Neural cell (in vitro differentiated cells): Measurements from ENCODE around the gene SCYL3. TPM values are rescaled to one million over a fixed set of nuclear protein-coding genes. Genes with fewer than 3 reads are reported as not detected.

Experiments used
- H2AFZ ChIP-seq: fragments of 200-600, 300-800 bp; sonication (generic), shearing (Covaris generic); 2 replicates; pipeline ENCODE4 v1.6.0; 2014; ENCODE audit warnings: low read depth, mild to moderate bottlenecking, antibody characterized with exemption, low read length, moderate library complexity
- H3F3A ChIP-seq: fragments of 200-600 bp; shearing (Covaris generic); 2 replicates; pipeline ENCODE4 v1.6.1; 2016; ENCODE audit warnings: mild to moderate bottlenecking, moderate library complexity, mixed read lengths, antibody characterized with exemption, low read length; ENCODE audit not compliant: insufficient read depth, poor library complexity, severe bottlenecking
- H3K27ac ChIP-seq: fragments of 200-600, 300-800 bp; sonication (generic), shearing (Covaris generic); 2 replicates; pipeline ENCODE4 v1.5.1; 2014; ENCODE audit warnings: mild to moderate bottlenecking, low read length, moderate library complexity
- H3K27me3 ChIP-seq: fragments of 300-800, 200-600 bp; sonication (generic), shearing (Covaris generic); 2 replicates; pipeline ENCODE4 v1.6.0; 2014; ENCODE audit warnings: mild to moderate bottlenecking, low read depth, low read length, moderate library complexity; ENCODE audit not compliant: insufficient read depth
- H3K36me3 ChIP-seq: fragments of 300-800, 200-600 bp; sonication (generic), shearing (Covaris generic); 2 replicates; pipeline ENCODE4 v1.5.1; 2014; ENCODE audit warnings: mild to moderate bottlenecking, antibody characterized with exemption, low read length, moderate library complexity; ENCODE audit not compliant: insufficient read depth
- H3K4me2 ChIP-seq: fragments of 300-800, 200-600 bp; sonication (generic), shearing (Covaris generic); 2 replicates; pipeline ENCODE4 v1.6.0; 2014; ENCODE audit warnings: mild to moderate bottlenecking, low read length
- H3K4me3 ChIP-seq: fragments of 300-800, 200-600 bp; sonication (generic), shearing (Covaris generic); 2 replicates; pipeline ENCODE4 v1.5.1; 2014; ENCODE audit warnings: mild to moderate bottlenecking, low read length, moderate library complexity
- H3K79me2 ChIP-seq: fragments of 200-600 bp; shearing (Covaris generic); replicated peaks from 2 replicates; pipeline ENCODE4 v1.6.0; 2014; ENCODE audit warnings: mild to moderate bottlenecking, low read length, moderate library complexity; ENCODE audit not compliant: insufficient read depth
- H3K9ac ChIP-seq: fragments of 300-800, 200-600 bp; sonication (generic), shearing (Covaris generic); 2 replicates; pipeline ENCODE4 v1.6.1; 2016; ENCODE audit warnings: mild to moderate bottlenecking, low read length, mixed read lengths
- H3K9me2 ChIP-seq: fragments of 200-600 bp; shearing (Covaris generic); 2 replicates; pipeline ENCODE4 v1.6.1; 2016; ENCODE audit warnings: mild to moderate bottlenecking, low read length, mixed read lengths; ENCODE audit not compliant: insufficient read depth
- H3K9me3 ChIP-seq: fragments of 200-600, 300-800 bp; sonication (generic), shearing (Covaris generic); 2 replicates; pipeline ENCODE4 v1.6.1; 2016; ENCODE audit warnings: mild to moderate bottlenecking, mixed run types, low read length, moderate library complexity, mixed read lengths
- H4K20me1 ChIP-seq: fragments of 200-600 bp; shearing (Covaris generic); 2 replicates; pipeline ENCODE4 v1.6.1; 2016; ENCODE audit warnings: mild to moderate bottlenecking, mixed run types; ENCODE audit not compliant: insufficient read depth
- CTCF ChIP-seq: fragments of 450-650 bp; IDR thresholded peaks from 2 replicates; pipeline ENCODE4 v1.5.1; 2014; ENCODE audit warnings: antibody characterized with exemption, mild to moderate bottlenecking, moderate library complexity; ENCODE audit not compliant: poor library complexity, severe bottlenecking
- EP300 ChIP-seq: fragments of 450-650 bp; conservative IDR thresholded peaks from 2 replicates; pipeline ENCODE4 v1.6.1; 2014; ENCODE audit warnings: antibody characterized with exemption, mild to moderate bottlenecking, moderate library complexity; ENCODE audit not compliant: poor library complexity, severe bottlenecking
- EZH2 ChIP-seq: fragments of 200-600, 300-800 bp; shearing (Covaris generic), sonication (generic); IDR thresholded peaks from 2 replicates; pipeline ENCODE4 v1.6.1; 2014; ENCODE audit warnings: antibody characterized with exemption, low read length, borderline replicate concordance, mild to moderate bottlenecking; ENCODE audit not compliant: insufficient read depth, poor library complexity, severe bottlenecking
- MXI1 ChIP-seq: fragments of 450-650 bp; conservative IDR thresholded peaks from 2 replicates; pipeline ENCODE4 v1.6.1; 2014; ENCODE audit warnings: antibody characterized with exemption, mild to moderate bottlenecking; ENCODE audit not compliant: poor library complexity, severe bottlenecking
- POLR2AphosphoS5 ChIP-seq: IDR thresholded peaks from 2 replicates; pipeline ENCODE4 v1.6.1; 2012
- RAD21 ChIP-seq: fragments of 450-650 bp; conservative IDR thresholded peaks from 2 replicates; pipeline ENCODE4 v1.6.1; 2014; ENCODE audit warnings: antibody characterized with exemption, mild to moderate bottlenecking, moderate library complexity
- REST ChIP-seq: IDR thresholded peaks from 2 replicates; pipeline ENCODE4 v1.6.1; 2012; ENCODE audit warnings: borderline replicate concordance
- SMC3 ChIP-seq: fragments of 450-650 bp; conservative IDR thresholded peaks from 2 replicates; pipeline ENCODE4 v1.6.1; 2014; ENCODE audit warnings: antibody characterized with exemption, mild to moderate bottlenecking, moderate library complexity; ENCODE audit not compliant: poor library complexity
- TAF1 ChIP-seq: IDR thresholded peaks from 2 replicates; pipeline ENCODE4 v1.6.1; 2012; ENCODE audit warnings: low read depth
- polyA plus RNA-seq: library from polyadenylated mRNA; depleted of rRNA; stranded (reverse); fragments of >200 nt; gene quantifications from 2 replicates; pipeline ENCODE4 v1.2.3, GENCODE V29; 2014

Gene SCYL3
- polyA plus RNA-seq, 1 donor from 2014 or later = 13.1 TPM

GRCh38 chr1:169829671-169830070 is 64.0 kb downstream of the SCYL3 start:
- TF ChIP-seq TAF1 (no peak), MXI1 (no peak), EZH2 (no peak), EP300 (no peak), POLR2AphosphoS5 (no peak), SMC3 (no peak), RAD21 (no peak)
- Histone ChIP-seq H3K79me2 (no peaks in the 10 kb centered on the region), H2AFZ (no peak overlapping the region), H3K9me2 (no peaks in the 10 kb centered on the region), H3K4me3 (no peak overlapping the region), H3K27ac (no peak overlapping the region), H3K9ac (no peak overlapping the region), H3K36me3 (no peaks in the 10 kb centered on the region), H3K4me2 (no peak overlapping the region), H3K9me3 (no peaks in the 10 kb centered on the region), H3K27me3 (no peaks in the 10 kb centered on the region), H3F3A (no peaks in the 10 kb centered on the region), H4K20me1 (no peaks in the 10 kb centered on the region)

GRCh38 chr1:169824153-169824552 is 69.5 kb downstream of the SCYL3 start:
- H3F3A ChIP-seq = no peaks in the 10 kb centered on the region
- no peaks in the 10 kb centered on the region for H3K36me3 ChIP-seq
- H3K79me2 ChIP-seq = no peaks in the 10 kb centered on the region
- no peak overlapping the region for H3K4me3 ChIP-seq
- no peaks in the 10 kb centered on the region for H3K27me3 ChIP-seq
- H3K4me2 ChIP-seq = no peak overlapping the region
- no peak overlapping the region for H3K27ac ChIP-seq
- TF ChIP-seq EP300 (no peak), REST (no peak), RAD21 (no peak), SMC3 (no peak), CTCF (no peak), EZH2 (no peak), TAF1 (no peak), POLR2AphosphoS5 (no peak), MXI1 (no peak)
- H4K20me1 ChIP-seq = no peaks in the 10 kb centered on the region
- no peaks in the 10 kb centered on the region for H3K9me2 ChIP-seq
- H3K9ac ChIP-seq = no peak overlapping the region
- no peak overlapping the region for H2AFZ ChIP-seq
- no peaks in the 10 kb centered on the region for H3K9me3 ChIP-seq

GRCh38 chr1:169821500-169821899 is 72.2 kb downstream of the SCYL3 start:
- Histone ChIP-seq H3K4me3 (no peak overlapping the region), H2AFZ (no peak overlapping the region), H3K36me3 (no peaks in the 10 kb centered on the region), H3K27ac (no peak overlapping the region), H3K9ac (no peak overlapping the region), H3F3A (no peaks in the 10 kb centered on the region), H3K9me2 (no peaks in the 10 kb centered on the region), H3K27me3 (no peaks in the 10 kb centered on the region), H3K79me2 (no peaks in the 10 kb centered on the region), H3K4me2 (no peak overlapping the region), H3K9me3 (no peaks in the 10 kb centered on the region), H4K20me1 (no peaks in the 10 kb centered on the region)
- TF ChIP-seq EP300 = no peak
- no peak for TF ChIP-seq SMC3
- no peak for TF ChIP-seq RAD21
- no peak for TF ChIP-seq MXI1
- TF ChIP-seq REST = no peak
- TF ChIP-seq POLR2AphosphoS5 = no peak
- no peak for TF ChIP-seq CTCF
- TF ChIP-seq EZH2 = no peak
